Activated T-helper 1 cell treated with anti-CD3 and anti-CD28 coated beads, Interleukin-12 subunit alpha, Interleukin-12 subunit beta, Interleukin-2, Interleukin-4 antibody, amounts not matched to agents 30 ng/mL and 10 ng/mL and 1 ng/mL, durations not matched to agents 14 hours and 24 hours and 36 hours (primary cell): ENCODE results near the gene TRIM48. TPM values are rescaled to one million over a fixed set of nuclear protein-coding genes. Genes with fewer than 3 reads are reported as not detected.
"Not testable (repeated sequence)": the region's sequence is repeated elsewhere in the genome, so short reads cannot be mapped to it uniquely, and the experiment has no call there.

ENCODE experiments used
- DNase-seq: peaks from one replicate; pipeline ENCODE4 v3.0.0; 2021; ENCODE audit warnings: low spot score
- H3K27ac Mint-ChIP-seq: one replicate; pipeline ENCODE4 v1.8.0; 2021; ENCODE audit warnings: mild to moderate bottlenecking, mixed read lengths
- H3K27me3 Mint-ChIP-seq: one replicate; pipeline ENCODE4 v1.8.0; 2022; ENCODE audit warnings: mild to moderate bottlenecking, moderate library complexity, mixed read lengths; ENCODE audit not compliant: insufficient read depth
- H3K36me3 Mint-ChIP-seq: one replicate; pipeline ENCODE4 v1.8.0; 2021; ENCODE audit warnings: low read depth, mixed read lengths
- H3K4me1 Mint-ChIP-seq: one replicate; pipeline ENCODE4 v1.8.0; 2021; ENCODE audit warnings: low read depth, mixed read lengths
- H3K4me3 Mint-ChIP-seq: one replicate; pipeline ENCODE4 v1.8.0; 2021; ENCODE audit warnings: mild to moderate bottlenecking, moderate library complexity, mixed read lengths
- H3K9me3 Mint-ChIP-seq: one replicate; pipeline ENCODE4 v1.8.0; 2021; ENCODE audit warnings: mixed read lengths
- intact Hi-C: fragments of 100-400 bp; cut with micrococcal nuclease; formaldehyde crosslinking; loops from one replicate; pipeline ENCODE4 v1.15.1; 2024
- total RNA-seq: library from RNA; stranded (reverse); gene quantifications from 2 replicates; pipeline ENCODE4 v1.2.3, GENCODE V29; 2022

TRIM48 gene
- total RNA-seq = not detected in 2 replicates

- H3K27ac Mint-ChIP-seq, H3K27me3 Mint-ChIP-seq, H3K4me1 Mint-ChIP-seq, DNase-seq, intact Hi-C loops, H3K4me3 Mint-ChIP-seq, H3K36me3 Mint-ChIP-seq: not testable (repeated sequence)
- H3K9me3 Mint-ChIP-seq = peaks cover 23% of the 10 kb centered on the region
Measured at GRCh38 chr11:55261855-55262254, at the start of gene TRIM48. Gene TRIM48, plus strand, starts transcription at chr11:55262155. Its CDS starts 113 bp downstream, at chr11:55262268.

- H3K4me3 Mint-ChIP-seq, H3K4me1 Mint-ChIP-seq, intact Hi-C loops, DNase-seq, H3K36me3 Mint-ChIP-seq, H3K27me3 Mint-ChIP-seq, H3K27ac Mint-ChIP-seq: not testable (repeated sequence)
- peaks cover 59% of the 10 kb centered on the region for H3K9me3 Mint-ChIP-seq
Measured at GRCh38 chr11:55238316-55238715, 23.6 kb upstream of the TRIM48 start.

GRCh38 chr11:55263081-55263480 is 1.1 kb downstream of the TRIM48 start:
- H3K4me1 Mint-ChIP-seq = no peaks in the 10 kb centered on the region
- no peaks in the 10 kb centered on the region for H3K27me3 Mint-ChIP-seq
- no peak overlapping the region for H3K4me3 Mint-ChIP-seq
- peaks cover 22% of the 10 kb centered on the region for H3K9me3 Mint-ChIP-seq
- DNase-seq = no peak
- H3K27ac Mint-ChIP-seq = no peak overlapping the region
- intact Hi-C loops = no loop called here
- no peaks in the 10 kb centered on the region for H3K36me3 Mint-ChIP-seq

Other genes starting within 250 kb of the TRIM48 start
- gene OR4A16, start 81.0 kb downstream of the TRIM48 start, total RNA-seq = not detected in 2 replicates
- not detected in 2 replicates for gene OR4A15, start 105.8 kb downstream of the TRIM48 start, total RNA-seq